ENCODE data around the gene JARID2.

Gene JARID2

GRCh38 chr6:15264902-15265761, 19.3 kb downstream of the JARID2 start:
- peak; percentile 68 for DNase-seq (ENCODE audit: low read depth)

GRCh38 chr6:15265787-15266186, 19.9 kb downstream of the JARID2 start:
- DNase-seq (ENCODE audit: low read depth), result no peak

- no peak for DNase-seq (ENCODE audit: low read depth)
These were observed 20.6 kb downstream of the JARID2 start for GRCh38 chr6:15266423-15266996.

DNA sequence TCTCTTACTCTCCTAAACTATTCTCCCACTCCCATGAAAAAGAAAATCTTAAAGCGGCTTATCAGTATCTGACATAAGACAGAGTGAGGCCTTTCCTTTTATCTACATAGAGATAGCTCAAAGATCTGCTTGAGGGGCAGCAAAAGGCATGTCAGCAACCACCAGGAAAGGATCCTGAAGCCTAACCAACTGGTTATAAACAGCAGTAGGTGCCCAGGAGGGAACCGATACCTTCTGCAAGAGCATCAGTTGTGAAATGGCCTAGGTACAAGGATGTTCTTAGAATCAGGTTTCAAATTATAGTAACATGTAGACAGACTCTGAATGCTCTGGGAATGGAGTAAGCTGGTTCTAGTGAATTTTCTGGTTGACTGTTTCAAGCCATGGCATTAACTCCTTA, 21.4 kb downstream of the JARID2 start:
- no peak for DNase-seq (ENCODE audit: low read depth)

GRCh38 chr6:15268137-15268908, 22.5 kb downstream of the JARID2 start:
- no peak for DNase-seq (ENCODE audit: low read depth)

DNA sequence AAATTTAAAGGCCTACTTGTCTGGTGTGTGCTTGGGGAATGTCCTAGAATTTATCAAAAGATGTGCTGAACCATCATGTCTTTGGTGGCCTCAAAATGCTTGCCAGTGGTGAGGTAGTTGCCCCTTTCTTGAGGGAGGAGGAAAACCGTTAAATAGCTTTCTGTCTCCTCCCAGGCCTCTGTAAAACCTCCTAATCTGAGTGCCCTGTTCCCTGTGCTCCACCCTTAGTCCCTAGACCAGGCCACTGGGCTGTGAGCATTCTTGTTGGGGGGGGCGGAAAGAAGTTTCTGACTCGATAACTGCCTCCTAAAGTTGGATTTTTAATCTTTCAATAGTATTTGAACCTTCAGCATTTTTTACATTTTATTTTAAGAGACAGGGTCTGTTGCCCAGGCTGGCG, 23.1 kb downstream of the JARID2 start:
- no peak for DNase-seq (ENCODE audit: low read depth)

DNA sequence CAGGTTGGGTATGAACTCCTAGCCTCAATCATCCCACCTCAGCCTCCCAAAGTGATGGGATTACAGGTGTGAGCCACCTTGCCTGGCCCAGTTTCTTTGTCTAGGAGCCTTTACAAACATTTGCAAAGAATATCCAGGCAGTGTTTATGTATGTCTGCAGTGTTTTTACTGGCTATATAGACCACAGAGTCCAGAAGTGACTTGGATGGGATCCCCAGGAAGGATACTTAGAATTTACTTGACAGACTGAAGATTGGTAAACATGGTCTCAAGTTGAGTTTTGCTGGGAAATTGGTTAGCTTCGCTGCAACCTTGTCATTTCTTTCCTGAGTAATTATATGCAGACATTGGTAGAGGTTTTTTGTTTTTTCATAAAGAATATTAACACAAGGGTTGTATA, 23.8 kb downstream of the JARID2 start:
- DNase-seq (ENCODE audit: low read depth), result no peak

DNA sequence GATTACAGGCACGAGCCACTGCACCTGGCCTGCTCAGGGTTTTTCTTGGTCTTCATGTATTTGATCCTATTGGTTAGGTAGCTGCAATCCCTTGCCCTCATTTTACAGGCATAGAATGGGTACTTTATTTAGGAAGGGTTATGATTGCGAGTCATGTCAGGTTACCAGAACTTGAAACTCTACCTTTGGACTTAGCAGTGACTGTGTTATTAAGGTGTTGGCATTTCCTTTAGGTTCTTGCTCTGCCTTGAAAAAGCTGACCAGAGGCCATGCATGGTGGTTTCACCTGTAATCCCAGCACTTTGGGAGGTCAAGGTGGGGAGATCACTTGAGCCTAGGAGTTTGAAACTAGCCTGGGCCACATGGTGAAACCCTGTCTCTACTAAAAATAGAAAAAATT, 24.5 kb downstream of the JARID2 start:
- no peak for DNase-seq (ENCODE audit: low read depth)

GRCh38 chr6:15272562-15272961, 26.7 kb downstream of the JARID2 start:
- no peak for DNase-seq (ENCODE audit: low read depth)

DNA sequence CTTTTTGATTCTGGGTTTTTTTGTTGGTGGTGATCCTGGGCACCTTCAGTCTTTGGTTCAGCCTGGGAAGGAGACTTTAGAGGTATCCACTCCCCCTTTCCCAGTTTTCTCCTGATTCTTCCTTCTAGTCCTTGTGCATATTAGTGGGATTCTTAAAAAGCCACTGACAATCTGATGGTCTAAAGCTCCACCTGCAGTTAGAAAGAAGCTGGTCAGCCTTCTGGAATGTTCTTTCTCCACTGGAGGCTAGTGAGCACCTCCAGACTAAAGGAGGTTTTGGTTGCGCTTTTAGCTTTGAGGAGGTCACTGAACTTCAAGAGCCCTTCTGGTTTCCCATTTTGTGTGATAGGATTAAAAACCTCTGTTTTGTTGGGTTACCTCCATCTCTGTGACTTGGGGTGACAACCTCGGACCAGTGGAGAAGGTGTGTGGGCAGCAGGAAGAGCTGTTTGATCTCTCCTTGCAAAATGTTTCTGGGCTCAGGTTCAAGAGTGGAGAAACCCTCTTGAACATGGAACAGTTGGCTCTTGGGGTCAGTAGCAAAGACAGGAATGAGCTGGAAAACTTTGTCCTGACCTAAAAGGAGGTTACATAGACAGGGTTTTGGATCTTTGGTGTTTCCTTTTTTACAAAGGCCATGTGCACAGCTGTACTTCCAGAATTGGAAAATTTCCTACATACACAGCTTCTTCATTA, 29.0 kb downstream of the JARID2 start:
- DNase-seq (ENCODE audit: low read depth), result no peak

DNA sequence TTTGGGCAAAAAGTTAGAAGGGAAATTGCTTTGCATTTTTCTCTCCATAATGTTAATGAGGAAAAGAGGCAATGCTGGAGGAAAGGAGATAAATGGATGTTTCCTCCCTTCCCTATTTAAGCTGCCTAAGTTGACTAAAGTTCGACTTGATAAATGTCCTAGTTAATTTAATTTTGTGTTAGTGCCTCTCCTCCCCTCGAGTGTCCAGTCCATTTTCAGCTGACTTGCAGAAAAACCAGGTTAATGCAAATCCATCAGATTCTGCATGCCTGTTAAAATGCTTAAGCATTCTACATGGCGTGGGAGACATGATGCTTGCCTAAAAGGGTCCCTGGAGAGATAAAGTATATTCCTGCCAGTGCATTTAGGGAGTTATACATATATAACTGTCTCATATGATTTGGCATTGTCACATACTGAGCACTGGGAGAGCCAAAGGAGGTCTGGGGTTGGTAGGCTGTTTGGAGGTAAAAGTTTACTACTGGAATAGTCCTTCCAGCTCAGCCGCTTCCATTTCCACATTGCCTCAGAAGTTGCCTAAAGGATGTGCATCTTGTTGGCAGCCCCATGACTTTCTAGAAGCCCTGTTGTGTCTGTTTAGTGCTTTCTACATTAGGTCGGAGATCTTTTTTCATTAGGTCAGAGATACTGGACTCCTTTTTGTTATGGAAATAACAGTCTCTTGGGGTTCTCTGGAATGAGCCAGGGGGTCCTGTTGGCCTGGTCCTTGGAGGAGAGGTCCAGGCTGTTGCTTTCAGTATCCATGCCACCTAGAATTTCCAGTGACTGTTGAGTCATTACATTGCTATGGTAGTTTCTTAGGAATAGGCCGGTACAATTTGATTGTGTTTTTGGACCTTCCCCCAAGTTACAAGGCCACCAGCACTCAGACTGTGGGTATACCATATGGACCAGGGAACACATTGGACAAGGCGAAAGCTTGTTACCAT, 30.4 kb downstream of the JARID2 start:
- no peak for DNase-seq (ENCODE audit: low read depth)

- no peak for DNase-seq (ENCODE audit: low read depth)
These were observed 33.3 kb downstream of the JARID2 start for GRCh38 chr6:15279047-15279661.

- DNase-seq (ENCODE audit: low read depth), result no peak
These were observed 34.2 kb downstream of the JARID2 start for GRCh38 chr6:15280028-15280427.

- no peak for DNase-seq (ENCODE audit: low read depth)
These were observed 35.1 kb downstream of the JARID2 start for GRCh38 chr6:15280961-15281360.

- DNase-seq (ENCODE audit: low read depth), result no peak
These were observed 36.5 kb downstream of the JARID2 start for GRCh38 chr6:15282334-15282733.

- DNase-seq (ENCODE audit: low read depth), result no peak
These were observed 38.1 kb downstream of the JARID2 start for GRCh38 chr6:15283986-15284361.

- DNase-seq (ENCODE audit: low read depth), result no peak
These were observed 38.9 kb downstream of the JARID2 start for GRCh38 chr6:15284743-15285142.

DNA sequence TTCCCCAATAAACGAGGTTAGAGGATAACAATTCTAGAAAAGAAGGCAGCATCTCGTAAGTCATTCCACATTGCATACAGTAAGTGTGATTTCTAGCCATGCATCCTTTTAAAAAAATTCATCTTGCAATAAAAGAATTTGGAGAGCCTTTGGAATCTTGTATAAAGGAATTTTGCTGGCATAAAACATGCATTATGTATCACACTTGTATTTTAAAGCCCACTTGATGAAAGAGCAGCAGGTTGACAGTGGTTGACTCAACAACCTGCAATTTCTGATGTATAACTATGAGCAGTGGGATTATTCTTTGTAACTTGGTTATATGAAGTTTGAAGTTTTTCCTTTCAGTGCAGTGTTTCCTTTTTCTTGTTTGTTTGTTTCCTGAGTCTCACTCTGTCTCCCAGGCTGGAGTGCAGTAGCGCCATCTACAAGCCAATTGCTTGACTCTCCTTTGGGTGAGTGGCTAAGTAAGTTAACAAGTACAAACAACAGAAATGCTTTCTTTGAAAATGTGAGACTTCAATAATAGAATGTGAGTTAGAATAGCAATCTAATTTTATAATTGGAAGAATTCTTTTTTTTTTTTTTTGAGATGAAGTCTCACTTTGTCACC, 39.9 kb downstream of the JARID2 start:
- DNase-seq (ENCODE audit: low read depth), result no peak

- no peak for DNase-seq (ENCODE audit: low read depth)
These were observed 42.0 kb downstream of the JARID2 start for GRCh38 chr6:15287670-15288375.

DNA sequence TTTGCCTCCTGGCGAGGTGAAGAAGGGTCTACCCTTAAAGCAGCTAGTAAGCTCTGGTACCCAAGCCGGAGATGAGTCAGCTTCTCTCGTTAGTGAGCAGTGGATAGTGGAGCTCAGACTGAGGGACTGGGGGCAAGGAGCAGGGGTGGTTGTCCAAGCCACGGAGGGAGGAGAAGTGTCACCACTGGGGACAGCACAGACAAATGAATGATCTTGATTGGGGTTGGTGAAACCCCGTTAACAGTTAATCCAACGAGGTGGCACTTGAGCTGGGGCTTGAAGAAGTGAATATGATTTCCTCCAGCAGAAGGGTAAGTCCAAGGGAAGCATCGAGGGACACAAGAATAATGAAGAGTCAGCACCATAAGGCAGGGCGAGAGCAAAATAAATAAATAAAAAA, 43.0 kb downstream of the JARID2 start:
- no peak for DNase-seq (ENCODE audit: low read depth)
